Activated CD4-positive, alpha-beta memory T cell treated with anti-CD3 and anti-CD28 coated beads, Interleukin-2, amount 10 ng/mL, durations not matched to agents 7 days and 5 days (primary cell): ENCODE results near the gene SGPL1. TPM values are rescaled to one million over a fixed set of nuclear protein-coding genes. Genes with fewer than 3 reads are reported as not detected.

Source experiments
- CTCF ChIA-PET: fragments of 350-600 bp; sonication (Branson Sonifier 250); formaldehyde crosslinking; loops from one replicate; lab custom pipeline; 2021; ENCODE audit warnings: antibody characterized with exemption, inconsistent platforms; lab: Charles Lee
- POLR2A ChIA-PET: fragments of 350-600 bp; sonication (Branson Sonifier 250); formaldehyde crosslinking; loops from one replicate; lab custom pipeline; 2021; ENCODE audit warnings: antibody characterized with exemption; lab: Charles Lee
- DNase-seq: peaks from one replicate; pipeline ENCODE4 v3.0.0-alpha.2; 2020
- H3K27ac Mint-ChIP-seq: one replicate; pipeline ENCODE4 v1.8.0; 2021; ENCODE audit warnings: mild to moderate bottlenecking, mixed read lengths
- H3K27me3 Mint-ChIP-seq: one replicate; pipeline ENCODE4 v1.8.0; 2021; ENCODE audit warnings: mixed read lengths
- H3K36me3 Mint-ChIP-seq: one replicate; pipeline ENCODE4 v1.8.0; 2021; ENCODE audit warnings: low read depth, mixed read lengths
- H3K4me1 Mint-ChIP-seq: one replicate; pipeline ENCODE4 v1.8.0; 2021; ENCODE audit warnings: mixed read lengths
- H3K4me3 Mint-ChIP-seq: one replicate; pipeline ENCODE4 v1.8.0; 2021; ENCODE audit warnings: mild to moderate bottlenecking, mixed read lengths
- H3K9me3 Mint-ChIP-seq: one replicate; pipeline ENCODE4 v1.8.0; 2021; ENCODE audit warnings: mixed read lengths
- total RNA-seq, 2 experiments: library from RNA; stranded (reverse); gene quantifications; one replicate each; pipeline ENCODE4 v1.2.3, GENCODE V29; 2021

The SGPL1 gene
- total RNA-seq, 2 experiments from 2014 or later = 25.8 to 28.5 TPM

DNA sequence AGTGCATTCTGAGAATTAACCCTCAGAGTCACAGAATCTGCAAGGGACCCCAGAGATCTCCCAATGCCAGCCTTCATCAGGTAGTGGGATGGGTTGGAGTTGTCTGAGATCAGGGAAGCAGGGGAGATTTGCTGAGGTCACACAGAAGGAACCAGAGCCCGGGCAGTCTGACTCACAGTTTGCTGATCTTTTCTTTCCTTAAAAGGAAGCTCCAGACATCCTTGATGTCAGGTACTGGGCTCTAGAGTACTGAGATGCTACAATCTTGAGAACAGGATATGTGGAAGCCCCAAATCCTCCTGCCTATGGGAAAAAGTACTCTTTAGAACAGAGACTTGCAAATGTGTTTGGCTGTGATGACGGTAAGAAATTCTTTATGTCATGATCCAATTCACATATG, 31.3 kb upstream of the SGPL1 start:
- no peak for DNase-seq
- H3K4me3 Mint-ChIP-seq = no peak overlapping the region
- no peaks in the 10 kb centered on the region for H3K36me3 Mint-ChIP-seq
- POLR2A ChIA-PET = no interaction called here
- no peaks in the 10 kb centered on the region for H3K9me3 Mint-ChIP-seq
- no peak overlapping the region for H3K27ac Mint-ChIP-seq
- CTCF ChIA-PET = no interaction called here
- H3K27me3 Mint-ChIP-seq = peaks cover 15% of the 10 kb centered on the region
- peaks cover 15% of the 10 kb centered on the region for H3K4me1 Mint-ChIP-seq

DNA sequence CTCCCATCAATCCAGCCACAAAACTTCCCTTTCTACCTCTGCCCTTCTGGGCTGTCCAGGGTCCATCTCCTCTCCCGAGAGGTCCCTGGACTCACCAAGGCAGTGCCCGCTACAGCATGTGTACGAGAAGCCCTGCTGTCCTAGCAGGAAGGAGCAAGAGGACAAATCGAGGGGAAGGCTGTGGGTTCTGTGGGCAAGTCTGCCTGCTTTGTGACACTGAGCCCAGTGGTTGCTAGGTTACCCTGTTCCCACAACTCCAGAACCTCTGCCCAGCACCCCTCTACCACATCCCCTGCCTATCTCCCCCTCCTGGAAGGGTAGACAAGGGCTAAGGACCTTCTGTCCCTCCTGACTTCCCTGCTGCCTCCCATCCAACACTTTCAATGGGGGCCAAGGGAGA, 30.6 kb upstream of the SGPL1 start, which contains the start of gene TBATA:
TSS of gene TBATA (minus strand) at position 188 of the 400 bp plus-strand sequence. CDS start 1,998 bp downstream, outside the sequence.
- CTCF ChIA-PET = no interaction called here
- Mint-ChIP-seq H3K27ac (no peak within 1 kb of the TSS), H3K4me1 (peaks cover 15% of the 10 kb centered on the region), H3K4me3 (no peak within 1 kb of the TSS), H3K27me3 (peaks cover 15% of the 10 kb centered on the region), H3K9me3 (no peaks in the 10 kb centered on the region), H3K36me3 (no peaks in the 10 kb centered on the region)
- POLR2A ChIA-PET = no interaction called here
- no peak for DNase-seq

DNA sequence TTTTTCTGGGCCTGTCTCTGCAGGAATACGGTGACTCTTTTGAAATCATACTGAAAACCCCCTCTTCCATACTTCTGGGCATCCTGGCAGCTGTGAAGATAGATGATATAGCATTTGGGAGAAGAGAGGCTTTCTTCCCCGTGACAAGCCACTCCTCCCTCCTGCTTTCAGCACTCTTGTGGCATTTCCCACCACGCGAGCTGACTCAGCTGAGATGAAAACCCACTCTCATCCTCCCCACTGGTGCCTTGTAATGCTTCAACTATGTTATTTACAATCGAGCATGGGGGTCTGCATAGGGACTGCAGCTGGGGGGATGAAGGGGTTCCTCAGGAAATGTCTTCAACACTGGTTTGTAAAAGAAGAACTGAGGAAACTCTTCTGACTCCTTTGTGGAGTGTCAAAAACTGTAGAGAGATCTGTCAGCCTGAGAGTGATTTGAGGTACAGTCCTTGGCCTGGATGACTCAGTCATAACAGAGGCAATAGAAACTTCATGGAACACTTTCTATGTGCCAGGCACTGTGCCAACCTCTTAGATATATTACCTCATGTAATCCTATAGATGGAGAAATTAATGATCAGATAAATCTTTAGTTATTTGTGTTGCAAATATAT, 28.8 kb upstream of the SGPL1 start:
- Mint-ChIP-seq H3K9me3 (no peaks in the 10 kb centered on the region), H3K4me1 (peaks cover 21% of the 10 kb centered on the region), H3K4me3 (no peak overlapping the region), H3K27ac (no peak overlapping the region), H3K36me3 (no peaks in the 10 kb centered on the region), H3K27me3 (peaks cover 28% of the 10 kb centered on the region)
- ChIA-PET POLR2A (no interaction called here), CTCF (no interaction called here)
- no peak for DNase-seq

DNA sequence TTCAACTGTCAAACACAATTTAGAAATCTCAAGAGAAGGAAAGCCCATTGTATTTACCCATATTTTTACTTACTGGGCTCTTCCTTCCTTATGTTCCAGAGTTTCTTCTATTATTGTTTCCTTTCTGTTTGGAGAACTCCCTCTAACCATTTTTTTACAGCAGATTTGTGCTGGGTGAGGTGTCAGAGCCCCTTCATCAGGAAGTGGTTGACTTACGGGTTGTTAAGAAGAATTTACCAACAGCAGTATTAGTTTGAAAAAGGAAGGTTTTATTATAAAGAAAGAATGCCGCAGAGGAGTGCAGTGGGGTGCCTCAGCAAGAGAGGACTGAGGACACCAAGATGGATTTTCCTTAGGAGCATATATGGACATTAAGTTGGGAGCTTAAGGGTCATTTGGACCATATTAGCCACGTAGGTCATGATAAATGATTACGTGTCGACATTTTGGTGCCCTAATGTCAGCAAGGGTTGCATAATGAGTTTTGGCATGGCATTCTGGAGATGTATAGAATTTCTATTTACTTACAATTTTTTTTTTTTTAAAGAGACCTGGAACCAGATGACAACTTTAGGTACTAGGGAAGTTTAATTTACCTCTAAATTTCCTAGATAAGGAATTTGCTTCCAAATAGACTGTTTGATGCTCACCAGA, 24.2 kb upstream of the SGPL1 start:
- DNase-seq = no peak
- no peak overlapping the region for H3K4me3 Mint-ChIP-seq
- H3K27me3 Mint-ChIP-seq = peaks cover 41% of the 10 kb centered on the region

DNA sequence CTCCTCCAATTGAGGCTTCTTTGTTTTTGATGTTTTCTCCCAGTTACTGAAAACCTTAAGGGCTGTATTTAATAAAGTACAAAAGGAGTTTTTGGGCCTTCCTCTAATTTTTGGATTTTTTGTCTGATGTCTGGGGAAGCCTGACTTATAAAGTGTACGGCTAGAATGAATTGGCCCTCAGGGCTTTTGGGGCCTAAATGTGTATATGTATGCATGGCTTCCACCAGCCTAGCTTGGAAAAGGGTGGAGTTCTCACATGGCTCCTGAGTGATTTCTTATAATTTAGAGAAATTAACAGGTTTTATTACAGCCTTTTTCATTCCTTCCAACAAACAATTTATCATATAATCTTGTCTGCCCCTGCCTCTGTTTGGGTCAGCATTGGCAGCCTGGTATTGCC, 20.1 kb upstream of the SGPL1 start:
- CTCF ChIA-PET = no interaction called here

More for the DNA sequence above, 24.2 kb upstream of the SGPL1 start:
- POLR2A ChIA-PET = no interaction called here
- CTCF ChIA-PET = no interaction called here
- no peak overlapping the region for H3K27ac Mint-ChIP-seq
- H3K4me1 Mint-ChIP-seq = peaks cover 13% of the 10 kb centered on the region
- H3K36me3 Mint-ChIP-seq = no peaks in the 10 kb centered on the region
- no peaks in the 10 kb centered on the region for H3K9me3 Mint-ChIP-seq

DNA sequence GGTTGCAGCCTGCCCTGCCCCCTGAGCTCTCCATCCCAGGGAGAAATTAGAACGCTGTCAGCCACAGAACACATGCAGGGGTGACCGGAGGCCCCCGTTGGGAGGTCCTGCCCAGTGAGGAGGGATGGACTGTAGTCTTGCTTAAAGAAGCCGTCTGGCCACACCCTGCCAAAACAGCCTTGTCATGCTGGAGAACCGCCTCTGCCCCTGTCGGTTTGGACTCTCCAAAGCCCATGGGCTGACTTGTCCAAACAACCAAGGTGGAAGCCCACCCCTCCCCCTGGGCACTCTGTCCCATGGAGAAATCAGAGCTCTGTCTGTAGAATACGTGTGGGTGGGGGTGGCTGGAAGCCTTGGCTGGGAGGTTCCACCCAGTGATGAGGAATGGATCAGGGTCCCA, 17.9 kb upstream of the SGPL1 start:
- Mint-ChIP-seq H3K27ac (no peak overlapping the region), H3K27me3 (peaks cover 36% of the 10 kb centered on the region), H3K4me1 (no peaks in the 10 kb centered on the region), H3K9me3 (no peaks in the 10 kb centered on the region), H3K36me3 (no peaks in the 10 kb centered on the region), H3K4me3 (no peak overlapping the region)
- CTCF ChIA-PET = no interaction called here
- DNase-seq = no peak
- POLR2A ChIA-PET = no interaction called here

More for the DNA sequence above, 20.1 kb upstream of the SGPL1 start:
- Mint-ChIP-seq H3K27ac (no peak overlapping the region), H3K9me3 (no peaks in the 10 kb centered on the region), H3K36me3 (no peaks in the 10 kb centered on the region), H3K4me3 (no peak overlapping the region), H3K27me3 (peaks cover 48% of the 10 kb centered on the region), H3K4me1 (peaks cover 3% of the 10 kb centered on the region)
- no peak for DNase-seq
- POLR2A ChIA-PET = interaction anchor here (0.7 kb wide), 1 partner anchor 702 kb away, joined by 3 read pairs; no protein-coding TSS in a partner anchor

DNA sequence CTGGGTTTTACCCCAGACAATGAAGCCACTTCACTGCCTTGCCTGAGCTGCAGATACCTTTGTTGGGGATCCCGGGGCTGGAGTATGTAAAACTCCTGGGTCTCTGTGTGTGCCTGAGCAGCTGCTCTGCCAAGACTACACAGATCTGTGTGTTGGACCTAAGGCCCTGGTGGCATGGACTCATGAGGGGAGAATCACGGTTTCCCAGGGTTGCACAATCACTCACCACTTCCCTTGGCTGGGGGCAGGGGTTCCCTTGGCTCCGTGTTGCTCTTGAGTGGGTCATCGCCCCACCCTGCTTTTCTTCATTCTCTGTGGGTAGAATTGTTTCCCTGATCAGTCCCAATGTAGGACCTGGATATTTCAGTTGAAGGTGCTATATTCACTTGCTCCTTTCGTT, 16.6 kb upstream of the SGPL1 start:
- Mint-ChIP-seq H3K36me3 (no peaks in the 10 kb centered on the region), H3K4me1 (no peaks in the 10 kb centered on the region), H3K27ac (no peak overlapping the region), H3K27me3 (peaks cover 35% of the 10 kb centered on the region), H3K4me3 (no peak overlapping the region), H3K9me3 (no peaks in the 10 kb centered on the region)
- CTCF ChIA-PET = no interaction called here
- no peak for DNase-seq
- POLR2A ChIA-PET = no interaction called here

DNA sequence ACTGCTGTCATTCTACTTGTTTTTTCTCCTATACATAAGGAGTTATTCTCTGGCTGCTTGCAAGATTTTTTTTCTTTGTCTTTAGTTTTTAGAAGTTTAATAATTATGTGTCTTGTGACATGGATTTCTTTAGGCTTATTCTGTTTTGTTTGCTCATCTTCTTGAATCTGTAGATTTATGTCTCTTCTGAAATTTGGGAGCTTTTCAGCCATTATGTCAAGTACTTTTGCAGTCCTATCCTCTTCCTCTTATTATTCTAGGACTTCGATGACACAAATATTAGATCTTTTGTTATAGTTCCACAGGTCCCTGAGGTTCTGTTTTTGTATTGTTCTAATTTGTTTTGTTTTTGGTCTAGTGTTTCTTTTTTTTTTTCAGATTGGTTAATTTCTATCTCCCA, 13.9 kb upstream of the SGPL1 start:
- no peak for DNase-seq
- no peaks in the 10 kb centered on the region for H3K4me1 Mint-ChIP-seq
- no peaks in the 10 kb centered on the region for H3K36me3 Mint-ChIP-seq
- no peaks in the 10 kb centered on the region for H3K9me3 Mint-ChIP-seq
- H3K4me3 Mint-ChIP-seq = no peak overlapping the region
- CTCF ChIA-PET = no interaction called here
- H3K27me3 Mint-ChIP-seq = peaks cover 27% of the 10 kb centered on the region
- POLR2A ChIA-PET = no interaction called here
- H3K27ac Mint-ChIP-seq = no peak overlapping the region

DNA sequence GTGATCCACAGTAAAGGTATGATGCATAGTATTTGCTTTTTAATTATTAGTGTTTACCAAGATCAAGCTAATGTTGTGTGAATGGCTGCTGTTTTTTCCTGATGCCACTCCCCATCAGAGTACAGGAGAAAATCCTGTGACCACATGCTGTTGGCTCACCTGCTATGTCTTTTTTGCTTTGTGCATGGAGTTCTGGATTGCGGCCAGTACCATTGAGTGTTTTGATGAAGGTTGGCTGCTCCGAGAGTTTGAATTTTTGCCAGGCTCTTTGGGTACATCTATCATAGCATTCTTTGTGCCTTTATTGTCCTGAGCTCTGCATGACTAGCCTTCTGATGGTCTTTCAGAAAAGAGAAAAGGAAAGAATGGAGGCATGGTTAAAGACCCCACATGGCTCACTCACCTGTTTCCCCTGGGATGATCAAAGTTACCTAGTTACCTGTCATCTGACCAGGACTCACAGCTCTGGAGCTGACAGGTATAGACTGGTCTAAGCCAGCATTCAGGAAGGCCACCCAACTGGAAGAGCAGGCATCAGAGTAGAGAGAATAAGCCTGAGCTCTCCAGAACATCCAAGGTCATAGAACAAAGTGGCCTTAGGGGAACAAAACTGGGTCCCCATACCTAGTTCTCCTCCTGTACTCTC, 11.8 kb upstream of the SGPL1 start:
- POLR2A ChIA-PET = no interaction called here

DNA sequence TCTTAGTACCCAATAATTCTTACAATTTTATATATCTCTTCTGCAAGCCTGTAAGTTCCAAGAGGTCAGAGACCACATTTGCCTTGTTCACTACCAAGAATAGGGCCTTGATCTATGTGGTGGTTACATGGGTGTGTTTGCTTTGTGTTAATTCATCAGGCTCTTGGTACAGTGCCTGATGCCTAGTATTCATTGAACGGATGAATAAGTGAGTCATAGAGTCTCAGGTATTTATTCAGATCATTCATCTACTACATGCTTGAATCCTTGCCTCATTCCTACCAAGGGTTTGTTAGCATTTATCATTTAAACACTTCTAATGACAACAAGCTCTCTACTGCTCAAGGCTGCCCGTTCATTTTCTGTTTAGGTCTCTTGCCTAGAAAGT, 11.3 kb upstream of the SGPL1 start:
- DNase-seq = no peak
- Mint-ChIP-seq H3K36me3 (no peaks in the 10 kb centered on the region), H3K4me1 (no peaks in the 10 kb centered on the region), H3K9me3 (no peaks in the 10 kb centered on the region), H3K27ac (no peak overlapping the region), H3K4me3 (no peak overlapping the region), H3K27me3 (peaks cover 10% of the 10 kb centered on the region)
- CTCF ChIA-PET = interaction anchor here (1.1 kb wide), 1 partner anchor 9 kb away, joined by 3 read pairs; no protein-coding TSS in a partner anchor
- POLR2A ChIA-PET = no interaction called here

More for the DNA sequence above, 11.8 kb upstream of the SGPL1 start:
- peaks cover 14% of the 10 kb centered on the region for H3K27me3 Mint-ChIP-seq
- H3K9me3 Mint-ChIP-seq = no peaks in the 10 kb centered on the region
- no peaks in the 10 kb centered on the region for H3K4me1 Mint-ChIP-seq
- H3K36me3 Mint-ChIP-seq = no peaks in the 10 kb centered on the region
- no peak overlapping the region for H3K27ac Mint-ChIP-seq
- CTCF ChIA-PET = interaction anchor here (1.1 kb wide), 1 partner anchor 10 kb away, joined by 3 read pairs; no protein-coding TSS in a partner anchor
- no peak overlapping the region for H3K4me3 Mint-ChIP-seq
- no peak for DNase-seq

DNA sequence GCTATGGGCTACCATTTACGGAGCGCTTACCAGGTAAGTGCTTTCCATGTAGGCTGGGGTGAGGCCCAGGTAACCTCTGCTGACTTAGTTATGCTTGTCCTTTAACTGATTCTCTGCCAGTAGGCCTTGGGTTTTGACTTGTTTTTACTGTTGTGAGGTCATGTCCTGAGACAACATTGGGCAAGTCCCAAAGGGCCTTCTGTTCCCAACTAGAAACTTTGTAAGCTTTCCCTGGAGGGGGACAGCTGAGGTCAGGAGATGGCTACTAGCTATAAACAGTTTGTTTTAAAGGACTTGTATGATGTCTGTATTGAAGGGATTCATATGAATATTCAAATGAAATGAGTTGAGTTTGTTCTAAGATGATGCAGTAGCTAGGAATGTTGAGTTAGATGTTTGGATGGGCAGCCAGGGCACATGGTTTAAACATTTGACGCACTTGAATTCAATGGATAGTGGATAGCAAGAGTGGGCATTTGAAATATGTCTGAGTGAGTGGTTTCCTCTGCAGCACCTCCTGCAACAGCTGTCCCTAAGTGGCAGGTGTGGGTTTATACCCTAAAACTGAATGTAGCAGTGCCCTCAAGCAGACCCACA, 10.0 kb upstream of the SGPL1 start:
- Mint-ChIP-seq H3K27me3 (peaks cover 8% of the 10 kb centered on the region), H3K9me3 (no peaks in the 10 kb centered on the region), H3K36me3 (no peaks in the 10 kb centered on the region), H3K27ac (no peak overlapping the region), H3K4me3 (no peak overlapping the region), H3K4me1 (no peaks in the 10 kb centered on the region)
- ChIA-PET CTCF (no interaction called here), POLR2A (no interaction called here)
- no peak for DNase-seq

DNA sequence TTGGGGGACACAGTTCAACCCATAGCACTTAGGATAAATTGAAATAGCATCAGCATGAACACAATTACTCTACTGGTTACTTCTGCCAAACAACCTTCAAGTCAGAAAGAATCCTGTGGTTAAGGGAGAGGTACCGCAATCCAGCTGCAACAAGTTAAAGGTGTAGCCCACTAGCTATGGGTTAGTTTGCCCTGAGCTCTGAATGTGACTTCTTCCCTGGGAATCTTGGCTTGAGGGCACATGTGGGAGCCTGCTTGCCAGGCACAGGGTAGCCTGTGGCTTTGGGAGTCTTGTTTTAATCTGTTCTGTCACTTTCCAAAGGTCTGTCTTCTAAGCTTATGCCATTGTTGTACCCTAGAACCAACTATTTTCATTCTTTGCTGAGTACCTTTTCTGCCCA, 8.9 kb upstream of the SGPL1 start:
- DNase-seq = no peak
- no peaks in the 10 kb centered on the region for H3K9me3 Mint-ChIP-seq
- H3K4me3 Mint-ChIP-seq = no peak overlapping the region
- H3K27ac Mint-ChIP-seq = no peak overlapping the region
- ChIA-PET POLR2A (no interaction called here), CTCF (no interaction called here)
- peaks cover 8% of the 10 kb centered on the region for H3K27me3 Mint-ChIP-seq
- no peaks in the 10 kb centered on the region for H3K4me1 Mint-ChIP-seq
- no peaks in the 10 kb centered on the region for H3K36me3 Mint-ChIP-seq

DNA sequence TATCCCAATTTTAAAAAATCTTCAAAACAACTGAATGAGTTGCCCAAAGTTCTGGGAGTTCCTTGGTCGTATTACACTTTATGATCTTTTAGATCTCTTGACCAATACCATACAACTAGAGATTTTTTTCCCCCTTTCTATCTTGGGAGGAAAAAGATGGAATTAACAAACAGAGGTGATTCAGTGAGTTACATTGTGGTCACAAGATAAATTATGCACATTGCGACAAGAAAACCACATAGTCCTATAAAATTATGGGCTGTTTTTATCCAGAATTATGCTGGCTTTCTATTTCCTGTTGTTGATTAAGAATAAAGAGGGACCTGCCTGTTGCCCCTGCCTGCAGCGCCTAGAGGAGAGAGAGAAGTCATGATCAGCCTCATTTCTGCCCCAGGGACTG, 8.2 kb upstream of the SGPL1 start:
- Mint-ChIP-seq H3K4me3 (no peak overlapping the region), H3K27me3 (peaks cover 1% of the 10 kb centered on the region), H3K27ac (no peak overlapping the region), H3K4me1 (no peaks in the 10 kb centered on the region), H3K36me3 (no peaks in the 10 kb centered on the region), H3K9me3 (no peaks in the 10 kb centered on the region)
- DNase-seq = no peak
- POLR2A ChIA-PET = no interaction called here
- CTCF ChIA-PET = no interaction called here
